Measurements from ENCODE around the gene ZNF837.

The ZNF837 gene

GRCh38 chr19:58385313-58385890 lies 4.6 kb upstream of the ZNF837 start:
- Histone ChIP-seq H3K4me3 (ENCODE audit: low read depth, low read length) (no peak overlapping the region), H3K4me1 (ENCODE audit: control insufficient read depth, insufficient read depth, low read length) (peaks cover 16% of the 10 kb centered on the region), H3K36me3 (ENCODE audit: control insufficient read depth in 2 of 2, insufficient read depth in 1 of 2, low read length in 2 of 2) (peaks cover 23 to 26% of the 10 kb centered on the region in 2 experiments), H3K27ac (ENCODE audit: extremely low read depth, low read depth, low read length) (peak overlapping the region; percentile 100), H3K9me3 (ENCODE audit: control insufficient read depth, insufficient read depth, low read depth, low read length) (no peaks in the 10 kb centered on the region)
- CTCF ChIA-PET, result no interaction called here
- POLR2A ChIA-PET, result interaction anchor here (1.5 to 4.2 kb wide), 3 partner anchors 23 to 59 kb away, joined by 6 to 28 read pairs (median 27); partner anchors contain the start of genes ZNF497, ZNF584 and ZSCAN22
- TF ChIP-seq EGR2 (tag by site-specific recombination; IDR thresholded peaks at IDR 0.05; ENCODE audit: low read depth) (no peak), ZNF600 (tag by site-specific recombination; IDR thresholded peaks at IDR 0.05) (no peak), ZFHX2 (tag by site-specific recombination; conservative IDR thresholded peaks at IDR 0.05) (no peak), ZNF560 (tag by site-specific recombination; IDR thresholded peaks at IDR 0.05; ENCODE audit: borderline replicate concordance) (no peak), ZSCAN23 (tag by site-specific recombination; IDR thresholded peaks at IDR 0.05) (no peak)

DNA sequence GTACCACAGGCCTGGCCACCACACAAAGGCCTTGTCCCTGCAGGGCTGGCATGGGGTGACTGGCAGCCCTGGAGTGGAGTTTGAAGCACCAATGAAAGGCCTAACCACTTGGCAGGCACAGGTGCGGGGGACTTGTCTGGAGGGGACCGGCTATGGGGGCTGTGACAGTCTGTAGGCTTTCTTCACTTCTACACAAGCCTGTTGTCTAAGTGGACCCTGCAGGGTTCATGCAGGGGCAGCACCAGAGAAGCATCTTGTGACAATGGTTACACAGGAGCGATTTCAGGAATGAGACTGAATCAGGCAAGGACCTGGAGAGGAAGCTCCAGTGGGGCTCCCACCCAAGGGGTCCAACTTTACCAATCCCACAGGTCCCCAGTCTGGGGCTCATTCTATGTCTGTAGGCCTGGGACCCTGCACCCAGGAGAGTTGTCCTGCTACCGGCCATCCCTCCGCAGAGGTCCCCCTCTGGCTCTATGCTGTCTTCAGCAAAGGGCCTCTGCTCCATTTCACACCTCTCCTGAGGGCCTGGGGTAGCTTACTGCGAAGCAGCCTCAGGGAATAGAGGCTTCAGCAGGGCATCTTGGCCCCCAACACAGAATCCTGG lies 2.3 kb upstream of the ZNF837 start:
- TF ChIP-seq ZSCAN18 (tag by site-specific recombination; IDR thresholded peaks at IDR 0.05) (no peak), ZNF391 (tag by site-specific recombination; IDR thresholded peaks at IDR 0.05; ENCODE audit: borderline replicate concordance, low read depth) (no peak), MEIS1 (CRISPR knock-in tag; IDR thresholded peaks at IDR 0.05; ENCODE audit: borderline replicate concordance) (no peak), SETDB1 (IDR thresholded peaks at IDR 0.05; ENCODE audit: insufficient read length, low read length) (no peak), ZNF792 (tag by site-specific recombination; IDR thresholded peaks at IDR 0.05) (no peak), ZEB2 (tag by site-specific recombination; IDR thresholded peaks at IDR 0.05) (no peak), ZNF48 (tag by site-specific recombination; IDR thresholded peaks at IDR 0.05) (no peak), OSR2 (tag by site-specific recombination; IDR thresholded peaks at IDR 0.05) (no peak)
- TF ChIP-seq, protein P1, sequence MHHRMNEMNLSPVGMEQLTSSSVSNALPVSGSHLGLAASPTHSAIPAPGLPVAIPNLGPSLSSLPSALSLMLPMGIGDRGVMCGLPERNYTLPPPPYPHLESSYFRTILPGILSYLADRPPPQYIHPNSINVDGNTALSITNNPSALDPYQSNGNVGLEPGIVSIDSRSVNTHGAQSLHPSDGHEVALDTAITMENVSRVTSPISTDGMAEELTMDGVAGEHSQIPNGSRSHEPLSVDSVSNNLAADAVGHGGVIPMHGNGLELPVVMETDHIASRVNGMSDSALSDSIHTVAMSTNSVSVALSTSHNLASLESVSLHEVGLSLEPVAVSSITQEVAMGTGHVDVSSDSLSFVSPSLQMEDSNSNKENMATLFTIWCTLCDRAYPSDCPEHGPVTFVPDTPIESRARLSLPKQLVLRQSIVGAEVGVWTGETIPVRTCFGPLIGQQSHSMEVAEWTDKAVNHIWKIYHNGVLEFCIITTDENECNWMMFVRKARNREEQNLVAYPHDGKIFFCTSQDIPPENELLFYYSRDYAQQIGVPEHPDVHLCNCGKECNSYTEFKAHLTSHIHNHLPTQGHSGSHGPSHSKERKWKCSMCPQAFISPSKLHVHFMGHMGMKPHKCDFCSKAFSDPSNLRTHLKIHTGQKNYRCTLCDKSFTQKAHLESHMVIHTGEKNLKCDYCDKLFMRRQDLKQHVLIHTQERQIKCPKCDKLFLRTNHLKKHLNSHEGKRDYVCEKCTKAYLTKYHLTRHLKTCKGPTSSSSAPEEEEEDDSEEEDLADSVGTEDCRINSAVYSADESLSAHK (tag by site-specific recombination; IDR thresholded peaks at IDR 0.05), result no peak
- ChIA-PET POLR2A (interaction anchor here (2.9 kb wide), 1 partner anchor 21 kb away, joined by 25 read pairs; the partner anchor contains the start of gene ZNF497), CTCF (interaction anchor here (0.6 kb wide), 1 partner anchor 164 kb away, joined by 4 read pairs; no protein-coding TSS in a partner anchor)
- peaks cover under 1 to 7% of the 10 kb centered on the region in 2 experiments; a peak in 1 of 3 replicates for H3K36me3 ChIP-seq (ENCODE audit: control insufficient read depth in 2 of 2, insufficient read depth in 1 of 2, low read length in 2 of 2)
- H3K27ac ChIP-seq (ENCODE audit: extremely low read depth, low read depth, low read length), result no peak overlapping the region
- no peak overlapping the region for H3K4me3 ChIP-seq (ENCODE audit: low read depth, low read length)
- H3K9me3 ChIP-seq (ENCODE audit: control insufficient read depth, insufficient read depth, low read depth, low read length), result no peaks in the 10 kb centered on the region
- peaks cover 17% of the 10 kb centered on the region for H3K4me1 ChIP-seq (ENCODE audit: control insufficient read depth, insufficient read depth, low read length)

DNA sequence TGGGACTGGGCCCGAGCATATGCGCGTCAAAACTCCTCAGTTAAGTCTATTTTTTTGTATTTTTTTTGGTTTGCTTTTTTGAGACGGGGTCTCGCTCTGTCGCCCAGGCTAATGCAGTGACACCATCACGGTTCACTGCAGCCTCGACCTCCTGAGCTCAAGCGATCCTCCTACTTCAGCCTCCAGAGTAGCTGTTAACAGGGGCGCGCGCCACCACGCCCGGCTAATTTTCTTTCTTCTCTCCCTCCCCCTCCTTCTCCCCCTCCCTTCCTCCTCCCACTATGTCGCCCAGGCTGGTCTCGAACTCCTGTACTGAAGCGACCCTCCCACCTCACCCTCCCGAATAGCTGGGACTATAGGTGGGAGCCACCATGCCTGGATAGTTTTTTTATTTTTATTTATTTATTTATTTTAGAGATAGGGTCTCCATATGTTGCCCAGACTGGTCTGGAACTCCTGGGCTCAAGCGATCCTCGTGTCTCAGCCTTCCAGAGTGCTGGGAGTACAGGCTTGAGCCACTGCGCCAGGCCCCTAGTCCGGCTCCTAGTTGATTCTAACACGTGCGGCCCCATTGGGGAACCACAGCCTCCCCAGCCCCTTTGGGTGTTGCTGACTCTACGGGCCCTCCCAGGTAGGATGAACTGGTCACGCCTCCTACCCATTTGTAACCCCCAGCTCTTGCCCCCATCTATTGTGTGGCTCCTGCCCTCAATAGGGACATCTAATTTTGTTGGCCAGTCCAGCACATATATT lies 806 bp upstream of the ZNF837 start:
- ChIA-PET POLR2A (interaction anchor here (0.6 to 2.9 kb wide), 11 partner anchors 10 to 635 kb away, joined by 3 to 25 read pairs (median 4); partner anchors contain the start of genes TRIM28, ZNF324B, ZNF497 and ZNF584), CTCF (interaction anchor here (0.6 to 1.2 kb wide), 3 partner anchors 11 to 178 kb away, joined by 3 to 6 read pairs (median 4); partner anchors contain the start of gene ZBTB45)
- no peaks in the 10 kb centered on the region for H3K36me3 ChIP-seq (ENCODE audit: control insufficient read depth in 2 of 2, insufficient read depth in 1 of 2, low read length in 2 of 2)
- H3K4me1 ChIP-seq (ENCODE audit: control insufficient read depth, insufficient read depth, low read length), result peaks cover 14% of the 10 kb centered on the region
- no peaks in the 10 kb centered on the region for H3K9me3 ChIP-seq (ENCODE audit: control insufficient read depth, insufficient read depth, low read depth, low read length)
- peak overlapping the region; percentile 83 for H3K4me3 ChIP-seq (ENCODE audit: low read depth, low read length)
- H3K27ac ChIP-seq (ENCODE audit: extremely low read depth, low read depth, low read length), result no peak overlapping the region; the same call in 1 of the 2 replicates
- no peak for TF ChIP-seq ZSCAN18 (tag by site-specific recombination; IDR thresholded peaks at IDR 0.05)
- peak; percentile 65 for TF ChIP-seq EGR2 (tag by site-specific recombination; IDR thresholded peaks at IDR 0.05; ENCODE audit: low read depth)
- TF ChIP-seq GLIS1 (tag by site-specific recombination; IDR thresholded peaks at IDR 0.05), result no peak
- 0 out of 2 replicates have a peak, but pooled peaks have one; percentile 15 for TF ChIP-seq ZNF843 (tag by site-specific recombination; IDR thresholded peaks at IDR 0.05)
- TF ChIP-seq IKZF3 (tag by site-specific recombination; IDR thresholded peaks at IDR 0.05), result no peak
- no peak for TF ChIP-seq RBAK (tag by site-specific recombination; IDR thresholded peaks at IDR 0.05)
- TF ChIP-seq ZFHX2 (tag by site-specific recombination; conservative IDR thresholded peaks at IDR 0.05), result peak; percentile 52
- TF ChIP-seq ZNF423 (tag by site-specific recombination; IDR thresholded peaks at IDR 0.05), result 0 out of 2 replicates have a peak, but pooled peaks have one; percentile 35
- no peak for TF ChIP-seq HOXA7 (CRISPR knock-in tag; IDR thresholded peaks at IDR 0.05; ENCODE audit: borderline replicate concordance)

All from HEK293 (cell line).